22Rv1 (cell line): ENCODE data around the gene GRM8.

Experiments
- H3K27ac ChIP-seq: fragments of 450-650 bp; 2 replicates; pipeline ENCODE4 v1.5.1; 2017
- ZFX ChIP-seq: fragments of 450-650 bp; IDR thresholded peaks from 2 replicates; pipeline ENCODE4 v1.6.1; 2017; ENCODE audit warnings: antibody characterized with exemption, borderline replicate concordance
- TF ChIP-seq, protein P1 (sequence below): fragments of 450-650 bp; IDR thresholded peaks from 2 replicates; pipeline ENCODE4 v1.5.1; 2017; ENCODE audit warnings: mild to moderate bottlenecking

The GRM8 gene

DNA sequence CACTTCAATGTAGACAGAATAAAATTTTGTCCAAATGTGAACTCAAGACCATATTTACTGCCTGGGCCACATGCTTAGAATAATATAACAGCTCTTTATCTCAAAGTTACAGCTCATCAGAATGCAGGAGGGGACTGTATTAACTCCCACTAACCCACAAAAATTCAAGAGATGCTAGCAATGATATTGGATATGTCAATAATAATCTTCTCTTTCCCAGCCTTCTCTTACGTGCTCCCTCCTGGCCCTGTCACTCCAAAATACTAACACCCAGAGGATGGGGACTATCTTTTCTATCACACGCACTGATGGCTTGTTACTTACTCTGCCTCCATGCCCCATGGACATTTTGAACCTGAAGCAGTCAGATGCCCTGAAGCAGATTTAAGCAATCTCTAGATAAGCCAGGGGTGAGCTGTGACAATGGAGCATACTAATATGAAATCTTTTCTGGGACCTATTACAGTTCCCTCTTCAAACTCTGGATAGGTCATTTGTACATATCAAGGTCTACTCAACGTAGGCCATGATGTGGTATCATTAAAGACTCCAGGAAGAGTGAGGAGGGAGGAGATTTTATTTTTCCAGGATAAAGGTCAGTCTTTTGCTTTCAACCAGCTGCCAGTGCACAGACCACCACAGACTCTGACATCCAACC lies 803.0 kb downstream of the GRM8 start:
- TF ChIP-seq ZFX, result no peak
- TF ChIP-seq, protein P1, sequence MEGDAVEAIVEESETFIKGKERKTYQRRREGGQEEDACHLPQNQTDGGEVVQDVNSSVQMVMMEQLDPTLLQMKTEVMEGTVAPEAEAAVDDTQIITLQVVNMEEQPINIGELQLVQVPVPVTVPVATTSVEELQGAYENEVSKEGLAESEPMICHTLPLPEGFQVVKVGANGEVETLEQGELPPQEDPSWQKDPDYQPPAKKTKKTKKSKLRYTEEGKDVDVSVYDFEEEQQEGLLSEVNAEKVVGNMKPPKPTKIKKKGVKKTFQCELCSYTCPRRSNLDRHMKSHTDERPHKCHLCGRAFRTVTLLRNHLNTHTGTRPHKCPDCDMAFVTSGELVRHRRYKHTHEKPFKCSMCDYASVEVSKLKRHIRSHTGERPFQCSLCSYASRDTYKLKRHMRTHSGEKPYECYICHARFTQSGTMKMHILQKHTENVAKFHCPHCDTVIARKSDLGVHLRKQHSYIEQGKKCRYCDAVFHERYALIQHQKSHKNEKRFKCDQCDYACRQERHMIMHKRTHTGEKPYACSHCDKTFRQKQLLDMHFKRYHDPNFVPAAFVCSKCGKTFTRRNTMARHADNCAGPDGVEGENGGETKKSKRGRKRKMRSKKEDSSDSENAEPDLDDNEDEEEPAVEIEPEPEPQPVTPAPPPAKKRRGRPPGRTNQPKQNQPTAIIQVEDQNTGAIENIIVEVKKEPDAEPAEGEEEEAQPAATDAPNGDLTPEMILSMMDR, result no peak

DNA sequence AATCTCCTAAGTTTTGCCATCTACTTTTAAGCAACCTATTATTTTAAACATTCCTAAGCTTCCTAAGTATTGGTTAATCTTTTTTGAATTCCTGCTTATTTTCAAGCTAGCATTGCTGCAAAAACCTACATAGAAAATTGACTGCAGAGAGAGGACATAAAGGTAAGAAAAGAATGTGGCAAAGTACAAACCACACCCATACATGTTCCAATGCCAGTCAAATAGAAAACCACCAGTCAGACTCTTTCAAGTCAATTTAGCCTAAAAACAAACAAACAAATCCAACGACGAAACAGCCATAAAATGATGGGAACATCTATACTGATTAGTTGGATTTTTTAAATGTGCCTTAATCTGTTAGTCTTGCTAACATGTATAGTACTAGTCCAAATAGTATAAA lies 804.8 kb downstream of the GRM8 start:
- H3K27ac ChIP-seq, result no peak overlapping the region
- no peak for TF ChIP-seq ZFX
- TF ChIP-seq, protein P1, result no peak

More for the DNA sequence above, 803.0 kb downstream of the GRM8 start:
- H3K27ac ChIP-seq, result no peak overlapping the region

DNA sequence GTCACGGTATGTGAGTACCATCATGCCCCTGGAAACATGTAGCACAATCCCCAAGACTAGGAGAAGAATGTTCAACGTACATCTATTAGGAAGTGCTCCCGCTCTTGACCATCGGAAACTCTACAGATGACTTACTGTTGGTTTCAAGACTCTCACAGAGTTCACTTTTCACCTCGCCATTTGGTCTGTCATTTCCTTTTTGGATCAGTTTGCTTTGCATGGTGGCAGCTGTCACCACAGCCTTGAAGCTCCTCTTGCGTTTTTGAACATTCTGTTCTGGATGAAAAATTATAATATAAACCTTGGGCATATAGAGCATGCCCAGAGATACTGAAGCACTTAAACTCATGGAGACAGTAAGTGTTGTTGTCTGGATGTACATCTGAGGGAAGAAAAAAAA lies 806.8 kb downstream of the GRM8 start:
- no peak for TF ChIP-seq ZFX
- TF ChIP-seq, protein P1, result no peak
- no peak overlapping the region for H3K27ac ChIP-seq

DNA sequence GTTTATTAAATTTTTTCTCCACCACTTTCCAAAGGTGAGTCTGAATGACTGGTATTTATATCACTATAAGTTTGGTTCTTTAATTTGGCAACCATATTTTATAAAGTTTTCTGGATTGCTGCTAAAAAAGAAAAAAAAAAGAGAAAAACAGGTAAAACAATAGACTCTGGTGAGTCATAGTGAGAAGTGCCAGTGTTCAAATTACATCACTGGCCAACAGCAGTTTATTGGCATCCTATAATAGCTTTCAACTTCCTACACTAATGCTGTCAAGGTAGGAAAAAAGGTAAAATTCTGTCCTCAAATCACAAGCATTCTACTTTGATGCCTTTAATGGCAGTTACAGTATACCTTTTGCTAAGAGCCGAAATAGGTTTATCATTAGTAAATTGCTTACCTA lies 808.8 kb downstream of the GRM8 start:
- TF ChIP-seq ZFX, result no peak
- TF ChIP-seq, protein P1, result no peak
- no peak overlapping the region for H3K27ac ChIP-seq

DNA sequence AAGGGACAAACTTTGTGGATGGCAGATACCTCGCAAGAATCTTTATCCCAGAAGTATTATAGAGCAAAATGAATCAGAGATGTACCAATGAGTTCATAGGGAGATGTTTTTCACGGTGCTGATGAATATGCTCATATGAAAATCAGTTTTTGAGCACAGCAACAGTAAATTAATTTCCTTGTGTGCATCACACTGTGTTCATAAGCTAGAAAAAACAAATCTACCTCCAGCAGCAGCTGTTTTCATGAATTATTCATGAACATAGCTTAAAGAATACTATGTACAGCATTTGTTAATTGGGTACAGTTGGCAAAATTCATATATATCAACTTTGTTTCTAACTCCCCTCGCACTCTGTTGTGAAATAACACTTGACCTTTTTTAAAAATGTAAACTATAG lies 809.8 kb downstream of the GRM8 start:
- no peak for TF ChIP-seq ZFX
- TF ChIP-seq, protein P1, result no peak
- H3K27ac ChIP-seq, result no peak overlapping the region

DNA sequence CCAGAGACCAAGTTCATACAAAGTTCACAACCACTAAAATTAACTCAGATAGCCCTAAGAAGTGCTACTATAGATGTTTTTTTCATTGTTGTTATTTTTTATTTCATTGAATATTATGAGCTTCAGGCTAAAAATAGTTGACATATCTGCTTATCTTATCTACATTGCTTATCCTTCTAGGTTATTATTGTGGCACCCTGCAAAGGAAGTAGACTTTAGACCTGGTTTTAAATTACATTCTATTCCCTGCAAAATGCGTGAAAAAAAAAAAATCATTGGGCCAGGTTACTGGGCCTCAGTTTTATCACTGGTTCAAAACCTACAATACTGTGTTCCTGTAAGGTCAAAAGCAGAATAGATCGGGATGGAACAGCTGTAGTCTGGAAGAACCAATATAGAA lies 811.0 kb downstream of the GRM8 start:
- TF ChIP-seq, protein P1, result no peak
- no peak for TF ChIP-seq ZFX
- H3K27ac ChIP-seq, result no peak overlapping the region

DNA sequence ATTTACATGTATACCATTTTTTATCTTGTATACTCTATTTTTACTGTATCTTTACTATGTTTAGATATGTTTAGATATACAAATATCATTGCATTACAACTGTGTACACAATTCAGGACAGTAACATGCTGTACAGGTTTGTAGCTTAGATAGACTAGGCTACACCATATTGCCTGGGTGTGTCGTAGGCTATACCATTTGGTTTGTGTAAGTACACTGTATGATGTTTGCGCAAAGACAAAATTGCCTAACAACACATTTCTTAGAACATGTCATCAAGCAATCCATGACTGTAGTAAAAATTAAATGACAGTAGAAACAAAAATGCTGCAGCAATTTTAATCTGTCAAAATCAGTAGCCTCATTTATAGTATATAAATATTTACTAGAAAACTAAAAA lies 812.2 kb downstream of the GRM8 start:
- TF ChIP-seq, protein P1, result no peak
- no peak for TF ChIP-seq ZFX

More for the DNA sequence above, 812.2 kb downstream of the GRM8 start:
- H3K27ac ChIP-seq, result no peak overlapping the region
